HG02852 (cell line): ENCODE results near the gene ADGRG6.
"Not testable (repeated sequence)": the region's sequence is repeated elsewhere in the genome, so short reads cannot be mapped to it uniquely, and the experiment has no call there.

Experiments used
- ATAC-seq: cut with Tn5 transposase; IDR thresholded peaks from one replicate; pipeline ENCODE4 v1.9.1; 2021; ENCODE audit warnings: mild to moderate bottlenecking, moderate library complexity; ENCODE audit not compliant: unreplicated experiment

Gene ADGRG6

GRCh38 chr6:142342986-142343385 lies 41.2 kb downstream of the ADGRG6 start:
- no peak for ATAC-seq

GRCh38 chr6:142343938-142344337 lies 42.1 kb downstream of the ADGRG6 start:
- ATAC-seq = no peak

DNA sequence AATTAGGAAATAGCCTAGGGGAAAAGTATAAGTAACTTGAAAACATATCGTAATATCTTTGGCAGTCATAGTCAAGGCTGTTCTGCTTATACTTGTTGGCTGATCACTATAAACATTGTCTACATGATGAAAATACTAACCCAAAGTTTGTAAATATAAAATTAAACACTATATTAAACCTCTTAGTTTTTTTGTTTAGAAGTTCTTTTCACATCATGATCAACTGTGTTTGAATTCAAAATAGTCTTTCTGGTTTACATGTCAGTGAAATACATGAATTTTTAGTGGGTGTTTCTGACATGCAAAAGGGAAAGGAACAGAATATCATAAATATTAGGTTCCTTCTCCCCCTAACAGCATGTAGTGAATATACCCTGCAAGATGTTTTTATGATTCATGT lies 43.5 kb downstream of the ADGRG6 start:
- ATAC-seq = no peak

- not testable (repeated sequence) for ATAC-seq
These were observed 44.4 kb downstream of the ADGRG6 start for GRCh38 chr6:142346166-142346565.

DNA sequence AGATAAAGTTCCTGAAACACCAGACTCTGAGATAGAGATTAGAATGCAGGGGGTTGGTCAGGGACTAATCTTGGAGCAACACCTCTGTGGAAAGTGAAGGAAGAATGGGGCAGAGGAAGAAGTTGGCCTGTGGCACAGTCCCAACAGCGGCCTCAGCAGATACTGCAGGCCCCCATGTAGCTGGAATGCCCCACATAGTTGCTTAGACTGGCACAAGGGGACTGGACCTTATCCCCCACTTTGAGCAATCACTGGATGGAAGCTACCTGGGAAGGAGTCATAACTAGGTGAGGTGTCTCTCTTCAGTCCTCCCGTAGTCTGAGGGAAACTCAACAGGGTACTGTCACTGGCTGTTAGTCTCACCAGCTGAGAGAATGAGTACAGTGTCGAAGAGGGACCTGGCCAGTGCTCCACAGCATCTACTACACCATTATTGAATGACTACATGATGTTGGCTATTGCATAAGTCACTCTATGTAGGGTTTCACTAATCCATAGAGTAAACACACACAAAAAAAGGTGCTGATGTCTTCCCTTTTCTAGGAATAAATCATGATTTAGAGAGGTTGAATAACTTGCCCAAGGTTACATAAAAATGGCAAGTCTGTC lies 47.5 kb downstream of the ADGRG6 start:
- no peak for ATAC-seq

- no peak for ATAC-seq
These were observed 48.5 kb downstream of the ADGRG6 start for GRCh38 chr6:142350309-142350708.

DNA sequence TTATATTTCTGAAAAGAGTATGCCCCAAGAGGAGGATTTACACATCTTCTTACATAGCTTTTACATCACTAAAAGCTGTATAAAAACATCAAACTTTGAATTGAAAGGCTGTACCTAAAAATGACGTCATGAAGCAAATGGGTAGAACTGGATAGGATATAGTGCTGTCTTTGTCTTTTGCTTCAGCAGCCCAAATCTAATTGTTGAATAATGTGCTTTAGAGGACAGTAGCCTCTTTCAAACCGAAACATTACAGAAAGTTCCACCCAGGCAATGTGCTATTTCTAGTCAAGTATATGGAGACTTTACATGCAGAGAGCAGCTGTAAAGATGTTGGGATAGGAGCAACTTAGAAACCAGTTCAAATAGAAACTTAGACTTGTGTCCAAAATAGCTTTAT lies 51.9 kb downstream of the ADGRG6 start:
- ATAC-seq = no peak

GRCh38 chr6:142354650-142355049 lies 52.8 kb downstream of the ADGRG6 start:
- no peak for ATAC-seq

DNA sequence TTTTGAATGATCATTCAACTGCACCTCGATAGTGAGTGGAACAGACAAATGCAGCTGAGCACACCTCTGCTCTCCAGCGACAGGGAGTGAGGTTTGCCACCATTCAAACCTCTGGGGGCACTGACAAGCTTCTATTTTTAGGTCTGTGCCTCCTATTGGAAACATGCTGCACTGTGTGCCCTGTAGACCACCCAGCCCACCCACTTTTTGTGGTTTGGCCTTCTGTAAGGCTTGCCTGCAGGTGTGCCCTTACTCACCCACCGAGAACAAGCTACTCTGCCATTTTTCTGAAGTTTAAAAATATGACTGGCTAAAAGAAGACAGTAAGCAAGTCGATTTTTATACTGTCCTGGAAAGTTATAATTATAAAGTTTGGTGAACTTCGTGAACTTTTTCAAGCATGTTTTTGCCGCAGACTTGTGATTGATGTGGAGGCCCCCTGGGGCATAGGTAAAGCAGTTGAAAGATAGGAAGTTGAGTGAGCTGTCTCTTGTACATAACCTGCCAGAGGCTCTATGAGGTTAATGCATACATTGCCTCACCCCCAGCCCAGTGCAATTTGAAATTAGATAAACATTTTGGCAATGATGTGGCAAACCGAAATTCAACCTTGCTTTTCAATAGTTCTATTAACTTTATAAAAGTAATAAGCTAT lies 53.8 kb downstream of the ADGRG6 start:
- no peak for ATAC-seq

- ATAC-seq = no peak
These were observed 54.5 kb downstream of the ADGRG6 start for GRCh38 chr6:142356201-142356883.

- ATAC-seq = no peak
These were observed 55.0 kb downstream of the ADGRG6 start for GRCh38 chr6:142356884-142357225.

DNA sequence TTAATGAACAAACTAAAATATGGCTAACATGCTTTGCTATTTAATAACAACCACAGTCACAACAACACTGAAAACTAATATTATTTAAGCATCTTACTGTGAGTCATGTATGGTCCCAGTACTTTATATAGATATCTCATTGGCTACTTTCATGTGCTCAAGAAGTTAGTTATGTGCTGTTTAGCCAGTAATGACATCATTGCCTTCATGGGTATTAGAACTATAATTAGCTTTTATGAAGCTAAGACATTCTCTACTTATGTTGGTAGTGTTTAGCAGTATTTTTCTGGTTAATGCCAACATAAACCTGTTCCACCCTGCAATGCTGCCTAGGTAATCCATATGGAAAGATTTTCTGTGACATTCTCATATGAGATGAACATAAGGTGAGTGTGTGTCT lies 56.1 kb downstream of the ADGRG6 start:
- no peak for ATAC-seq

GRCh38 chr6:142359271-142359960 lies 57.6 kb downstream of the ADGRG6 start:
- ATAC-seq = no peak

DNA sequence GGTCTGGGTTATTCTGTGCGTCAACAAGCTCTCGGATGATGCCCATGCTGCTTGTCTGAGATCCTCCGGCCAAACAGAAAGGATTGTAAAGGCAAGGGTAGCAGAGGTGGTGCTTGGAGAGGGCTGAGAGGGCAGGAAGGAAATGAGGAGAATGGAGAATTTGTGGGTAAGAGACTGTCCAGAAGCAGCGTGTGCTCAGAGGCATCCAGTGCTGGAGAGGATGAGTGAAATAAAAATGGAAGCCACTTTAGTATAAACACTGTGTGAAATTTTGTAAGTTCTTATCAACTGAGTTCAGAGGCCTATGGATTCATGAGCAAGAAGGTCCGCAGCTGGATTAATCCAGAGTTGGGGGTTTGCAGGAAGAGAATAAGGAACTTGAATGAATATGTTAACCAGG lies 59.5 kb downstream of the ADGRG6 start:
- no peak for ATAC-seq

DNA sequence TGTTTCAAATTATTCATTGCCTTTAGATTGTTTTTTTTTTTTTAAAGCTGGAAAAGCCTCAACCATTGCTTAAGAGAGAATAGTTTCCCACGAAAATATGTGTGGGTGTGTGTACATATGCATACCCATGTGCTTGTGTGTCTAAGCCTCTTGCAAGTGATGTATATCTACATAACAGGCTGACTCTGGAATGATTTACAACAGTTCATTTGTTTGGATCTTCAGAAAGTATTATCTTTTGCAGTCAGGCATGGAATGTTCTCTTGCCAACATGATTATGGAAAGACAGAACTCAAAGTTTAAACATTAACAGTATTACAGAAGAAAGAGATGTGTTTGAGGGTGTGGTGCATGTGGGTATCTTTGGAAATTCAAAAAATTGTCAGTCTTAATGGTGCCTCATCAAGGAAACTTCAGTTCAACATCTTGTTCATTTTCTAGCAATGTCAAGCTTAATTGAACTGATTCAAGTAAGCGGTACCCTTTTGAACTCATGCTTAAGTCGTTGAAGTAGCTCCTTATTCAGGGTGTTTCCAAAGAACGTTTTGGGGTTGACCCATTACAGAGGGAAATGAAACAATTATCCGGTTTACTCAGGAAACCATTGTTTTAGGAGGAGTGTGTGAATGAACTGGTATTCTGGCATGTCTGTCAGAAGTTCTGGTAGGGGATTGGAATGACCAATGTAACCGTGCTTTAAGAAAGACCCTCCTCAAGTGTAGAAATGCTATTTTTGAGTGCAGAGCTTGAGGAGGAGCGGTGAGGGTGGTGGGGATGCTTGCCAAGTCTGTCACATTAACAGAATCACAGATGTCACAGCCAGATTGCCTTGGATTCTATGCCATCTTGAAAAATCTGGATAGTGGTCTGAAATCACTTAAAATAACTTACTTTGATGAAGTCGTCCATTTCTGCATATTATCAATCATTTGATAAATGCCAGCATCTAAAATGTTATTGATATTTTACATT lies 60.3 kb downstream of the ADGRG6 start:
- no peak for ATAC-seq

GRCh38 chr6:142367061-142367460 lies 65.3 kb downstream of the ADGRG6 start:
- ATAC-seq = no peak

- ATAC-seq = no peak
These were observed 65.8 kb downstream of the ADGRG6 start for GRCh38 chr6:142367501-142368018.

- ATAC-seq = no peak
These were observed 67.5 kb downstream of the ADGRG6 start for GRCh38 chr6:142369266-142369665.

- ATAC-seq = no peak
These were observed 70.5 kb downstream of the ADGRG6 start for GRCh38 chr6:142372348-142372747.

- ATAC-seq = no peak
These were observed 71.7 kb downstream of the ADGRG6 start for GRCh38 chr6:142373268-142374090.
